ENCODE data around the gene USP51.
"Not testable (repeated sequence)": the region's sequence is repeated elsewhere in the genome, so short reads cannot be mapped to it uniquely, and the experiment has no call there.

DNA sequence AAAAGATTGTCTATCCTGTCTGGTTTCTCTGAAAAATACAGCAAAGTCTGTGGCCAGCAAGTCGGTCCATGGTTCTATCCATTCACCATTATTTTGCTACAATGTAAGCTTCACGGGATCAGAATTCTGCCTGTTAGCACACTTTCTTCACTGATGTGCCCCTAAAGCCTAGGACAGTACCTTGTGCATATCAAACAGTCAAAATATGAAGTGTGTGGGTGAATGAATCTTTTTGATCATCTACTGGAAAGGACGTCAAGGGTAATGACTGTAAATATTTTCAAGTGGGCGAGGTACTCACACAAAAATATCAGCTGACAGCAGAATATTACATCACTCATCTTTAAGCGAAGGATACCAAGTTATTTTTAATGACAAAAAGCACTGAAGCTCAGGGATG is 24.5 kb downstream of the USP51 start:
- TF ChIP-seq, protein P1, sequence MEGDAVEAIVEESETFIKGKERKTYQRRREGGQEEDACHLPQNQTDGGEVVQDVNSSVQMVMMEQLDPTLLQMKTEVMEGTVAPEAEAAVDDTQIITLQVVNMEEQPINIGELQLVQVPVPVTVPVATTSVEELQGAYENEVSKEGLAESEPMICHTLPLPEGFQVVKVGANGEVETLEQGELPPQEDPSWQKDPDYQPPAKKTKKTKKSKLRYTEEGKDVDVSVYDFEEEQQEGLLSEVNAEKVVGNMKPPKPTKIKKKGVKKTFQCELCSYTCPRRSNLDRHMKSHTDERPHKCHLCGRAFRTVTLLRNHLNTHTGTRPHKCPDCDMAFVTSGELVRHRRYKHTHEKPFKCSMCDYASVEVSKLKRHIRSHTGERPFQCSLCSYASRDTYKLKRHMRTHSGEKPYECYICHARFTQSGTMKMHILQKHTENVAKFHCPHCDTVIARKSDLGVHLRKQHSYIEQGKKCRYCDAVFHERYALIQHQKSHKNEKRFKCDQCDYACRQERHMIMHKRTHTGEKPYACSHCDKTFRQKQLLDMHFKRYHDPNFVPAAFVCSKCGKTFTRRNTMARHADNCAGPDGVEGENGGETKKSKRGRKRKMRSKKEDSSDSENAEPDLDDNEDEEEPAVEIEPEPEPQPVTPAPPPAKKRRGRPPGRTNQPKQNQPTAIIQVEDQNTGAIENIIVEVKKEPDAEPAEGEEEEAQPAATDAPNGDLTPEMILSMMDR (IDR thresholded peaks at IDR 0.05; ENCODE audit: insufficient read depth, low read length, poor library complexity, severe bottlenecking): not testable (repeated sequence)
- TF ChIP-seq EZH2phosphoT487 (conservative IDR thresholded peaks at IDR 0.05; ENCODE audit: low read length): not testable (repeated sequence)
